Prostate gland (tissue), 2 donors: ENCODE results near the gene SRD5A1. TPM values are rescaled to one million over a fixed set of nuclear protein-coding genes. Genes with fewer than 3 reads are reported as not detected.

Source experiments
- DNase-seq: peaks from one replicate; pipeline ENCODE4 v3.0.0-alpha.2; 2019; ENCODE audit warnings: low spot score
- H3K27ac ChIP-seq, 2 donors: fragments of 200-600 bp; sonication (generic); 2 replicates each; pipeline ENCODE4 v1.5.1; 2017 to 2019
- H3K27me3 ChIP-seq: fragments of 200-600 bp; sonication (generic); replicated peaks from 2 replicates; pipeline ENCODE4 v1.5.1; 2019; ENCODE audit not compliant: insufficient read depth
- H3K36me3 ChIP-seq, 2 donors: fragments of 200-600 bp; sonication (generic); 1 replicate in 1 of 2; 2 replicates in 1 of 2; pipeline versions ENCODE4 v1.5.1 to v1.8.1; 2017 to 2019
- H3K4me1 ChIP-seq: fragments of 200-600 bp; sonication (generic); replicated peaks from 2 replicates; pipeline ENCODE4 v1.5.1; 2019
- H3K4me3 ChIP-seq, 2 donors: fragments of 200-600 bp; sonication (generic); 2 replicates each; pipeline ENCODE4 v1.5.1; 2017 to 2019
- H3K9me3 ChIP-seq: fragments of 200-600 bp; sonication (generic); 2 replicates; pipeline ENCODE4 v1.5.1; 2017
- POLR2A ChIP-seq: fragments of 450-650 bp; IDR thresholded peaks from one replicate; pipeline ENCODE4 v1.6.1; 2016; ENCODE audit warnings: antibody characterized with exemption, mild to moderate bottlenecking
- POLR2AphosphoS5 ChIP-seq: sonication (generic); formaldehyde crosslinking; IDR thresholded peaks from one replicate; pipeline ENCODE4 v1.6.1; 2017; ENCODE audit warnings: antibody characterized with exemption
- WGBS: methylation state at CpG from one replicate; pipeline ENCODE4 v1.1.5; 2018; 5-methylcytosine and 5-hydroxymethylcytosine counted together
- intact Hi-C: fragments of 100-400 bp; cut with DNase I; formaldehyde crosslinking; loops from one replicate; pipeline ENCODE4 v1.14.2; 2022
- total RNA-seq, 2 donors: library from RNA; depleted of rRNA; stranded (reverse); fragments of >200 nt; gene quantifications; one replicate each; pipeline ENCODE4 v1.1.0, GENCODE V29; 2016
- TF ChIP-seq, protein P1 (sequence below), 4 experiments: fragments of 200-600 bp in 2 of 4; fragments of 450-650 bp in 2 of 4; sonication (generic) in 2 of 4; IDR thresholded peaks; 1 replicate in 3 of 4; 2 replicates in 1 of 4; pipeline ENCODE4 v1.5.1; 2016 to 2019; ENCODE audit warnings: antibody characterized with exemption in 4 of 4, mild to moderate bottlenecking in 2 of 4, moderate library complexity in 2 of 4

SRD5A1 gene
- total RNA-seq, 2 donors from 2014 or later: 9.4 to 29.3 TPM

DNA sequence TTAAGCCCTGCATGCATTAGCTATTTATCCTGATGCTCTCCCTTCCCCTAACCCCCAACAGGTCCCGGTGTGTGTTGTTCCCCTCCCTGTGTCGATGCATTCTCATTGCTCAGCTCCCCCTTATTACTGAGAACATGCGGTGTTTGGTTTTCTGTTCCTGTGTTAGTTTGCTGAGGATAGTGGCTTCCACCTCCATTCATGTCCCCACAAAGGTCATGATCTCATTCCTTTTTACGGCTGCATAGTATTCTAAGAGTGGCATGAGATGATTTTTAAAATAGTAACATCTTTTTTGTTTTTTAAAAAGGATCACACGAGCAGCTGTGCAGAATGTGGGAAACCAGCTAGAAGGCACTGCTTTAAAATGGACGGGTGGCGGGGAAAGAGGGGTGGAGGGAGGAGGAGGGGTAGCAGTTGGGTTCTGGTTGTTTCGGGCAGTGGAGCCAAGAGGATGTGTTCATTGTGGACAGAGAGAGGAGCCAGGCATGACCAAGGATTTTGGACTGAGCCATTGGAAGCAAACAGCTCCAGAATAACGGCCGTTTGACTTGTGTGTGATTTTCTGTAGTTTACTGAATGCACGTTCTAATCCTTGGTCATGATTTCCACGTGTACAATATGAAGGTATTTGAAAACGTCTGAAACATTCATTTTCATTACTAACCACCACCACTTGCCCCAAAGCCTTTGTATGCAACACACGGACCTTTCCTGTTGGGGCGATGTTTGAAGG is 78.3 kb downstream of the SRD5A1 start:
- WGBS: 36% methylated on average over 15 of the region's 15 CpGs
- H3K4me3 ChIP-seq: peak overlapping the region; percentile 61 to 67

DNA sequence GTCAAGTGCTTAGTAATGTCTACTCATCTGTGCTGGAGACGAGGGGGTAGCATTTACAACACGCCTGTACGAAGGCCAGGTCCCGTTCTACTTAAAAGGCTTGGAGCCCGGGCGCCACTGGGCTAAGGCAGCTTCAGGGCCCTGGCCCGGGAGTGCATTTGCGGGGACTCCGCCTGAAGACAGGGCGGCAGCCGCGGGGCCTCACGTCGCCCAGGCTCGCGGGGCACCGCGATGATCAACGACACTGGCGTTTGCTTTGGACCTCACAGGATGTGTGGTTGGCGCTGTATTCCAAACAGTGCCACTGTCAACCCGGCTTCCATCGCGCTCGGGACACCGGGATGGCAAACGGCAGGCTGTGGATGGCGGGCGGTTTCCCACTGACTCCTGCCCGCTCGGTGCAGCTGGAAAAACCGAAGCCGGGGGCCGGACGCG is 78.9 kb downstream of the SRD5A1 start:
- TF ChIP-seq POLR2A (peak; percentile 7), POLR2AphosphoS5 (no peak)
- TF ChIP-seq, protein P1, sequence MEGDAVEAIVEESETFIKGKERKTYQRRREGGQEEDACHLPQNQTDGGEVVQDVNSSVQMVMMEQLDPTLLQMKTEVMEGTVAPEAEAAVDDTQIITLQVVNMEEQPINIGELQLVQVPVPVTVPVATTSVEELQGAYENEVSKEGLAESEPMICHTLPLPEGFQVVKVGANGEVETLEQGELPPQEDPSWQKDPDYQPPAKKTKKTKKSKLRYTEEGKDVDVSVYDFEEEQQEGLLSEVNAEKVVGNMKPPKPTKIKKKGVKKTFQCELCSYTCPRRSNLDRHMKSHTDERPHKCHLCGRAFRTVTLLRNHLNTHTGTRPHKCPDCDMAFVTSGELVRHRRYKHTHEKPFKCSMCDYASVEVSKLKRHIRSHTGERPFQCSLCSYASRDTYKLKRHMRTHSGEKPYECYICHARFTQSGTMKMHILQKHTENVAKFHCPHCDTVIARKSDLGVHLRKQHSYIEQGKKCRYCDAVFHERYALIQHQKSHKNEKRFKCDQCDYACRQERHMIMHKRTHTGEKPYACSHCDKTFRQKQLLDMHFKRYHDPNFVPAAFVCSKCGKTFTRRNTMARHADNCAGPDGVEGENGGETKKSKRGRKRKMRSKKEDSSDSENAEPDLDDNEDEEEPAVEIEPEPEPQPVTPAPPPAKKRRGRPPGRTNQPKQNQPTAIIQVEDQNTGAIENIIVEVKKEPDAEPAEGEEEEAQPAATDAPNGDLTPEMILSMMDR (IDR thresholded peaks at IDR 0.05): peak in 1 of 4 experiments; percentile 15

More for the DNA sequence above, 78.3 kb downstream of the SRD5A1 start:
- Histone ChIP-seq H3K27ac (peak overlapping the region; percentile 92 to 93), H3K4me1 (peaks cover 12% of the 10 kb centered on the region), H3K27me3 (no peaks in the 10 kb centered on the region), H3K9me3 (no peaks in the 10 kb centered on the region), H3K36me3 (no peaks in the 10 kb centered on the region)
- TF ChIP-seq, protein P1 (IDR thresholded peaks at IDR 0.05): no peak
- no peak for TF ChIP-seq POLR2A
- TF ChIP-seq POLR2AphosphoS5: no peak
- no peak for DNase-seq
- intact Hi-C loops: loop anchor here (2.0 to 10.0 kb wide), 2 partner anchors 79 to 1217 kb away; partner anchors contain the start of genes NSUN2 and SRD5A1

DNA sequence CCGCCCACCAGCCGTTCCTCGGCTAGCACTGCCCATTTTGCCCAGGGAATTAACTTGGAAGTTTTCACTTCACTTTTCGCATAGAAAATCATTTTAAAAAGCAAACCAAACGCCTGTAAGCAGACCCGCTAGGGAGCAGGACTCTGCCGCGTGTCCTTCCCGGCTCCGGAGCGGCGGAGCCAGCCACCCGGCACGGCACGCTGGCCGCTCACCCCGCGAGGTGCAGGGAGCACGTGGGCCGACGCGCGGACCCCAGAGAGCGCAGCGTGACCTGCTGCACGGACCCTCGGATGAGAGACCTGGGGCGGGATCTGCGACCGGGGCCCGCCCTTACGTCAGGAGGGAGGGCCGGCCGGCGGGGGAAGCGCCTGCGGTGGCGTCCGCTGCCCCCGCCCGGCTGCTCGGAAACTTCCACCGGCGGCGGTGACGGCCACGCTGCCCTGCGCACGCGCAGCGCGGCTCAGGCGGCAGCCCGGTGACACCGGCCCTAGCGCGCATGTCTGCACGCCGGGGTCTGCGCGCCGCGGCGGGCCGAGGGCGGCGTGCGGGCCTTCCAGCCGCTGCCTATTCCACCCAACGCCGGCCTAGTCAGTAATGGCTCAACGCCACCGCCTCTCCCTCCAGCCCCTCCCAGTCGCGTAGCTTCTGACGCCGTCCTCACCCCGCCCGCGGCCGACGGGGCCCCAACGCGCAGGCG is 79.5 kb downstream of the SRD5A1 start:
- DNase-seq: peak; percentile 96
- Histone ChIP-seq H3K36me3 (no peaks in the 10 kb centered on the region), H3K9me3 (no peaks in the 10 kb centered on the region), H3K4me3 (peak overlapping the region; percentile 61 to 67), H3K27ac (peak overlapping the region; percentile 92 to 93), H3K27me3 (no peaks in the 10 kb centered on the region), H3K4me1 (peaks cover 12% of the 10 kb centered on the region)
- WGBS: under 1% methylated on average over 75 of the region's 85 CpGs
- TF ChIP-seq, protein P1 (IDR thresholded peaks at IDR 0.05): peak in 1 of 4 experiments; percentile 40
- TF ChIP-seq POLR2A: peak; percentile 62
- peak; percentile 52 for TF ChIP-seq POLR2AphosphoS5
- intact Hi-C loops: loop anchor here (2.0 to 10.0 kb wide), 2 partner anchors 80 to 1218 kb away; partner anchors contain the start of genes NSUN2 and SRD5A1

More for the DNA sequence above, 78.9 kb downstream of the SRD5A1 start:
- Histone ChIP-seq H3K9me3 (no peaks in the 10 kb centered on the region), H3K27me3 (no peaks in the 10 kb centered on the region), H3K36me3 (no peaks in the 10 kb centered on the region), H3K4me1 (peaks cover 12% of the 10 kb centered on the region), H3K27ac (peak overlapping the region; percentile 92 to 93), H3K4me3 (peak overlapping the region; percentile 61 to 67)
- DNase-seq: peak; percentile 34
- intact Hi-C loops: loop anchor here (2.0 to 10.0 kb wide), 2 partner anchors 79 to 1217 kb away; partner anchors contain the start of genes NSUN2 and SRD5A1
- WGBS: 1% methylated on average over 36 of the region's 36 CpGs

DNA sequence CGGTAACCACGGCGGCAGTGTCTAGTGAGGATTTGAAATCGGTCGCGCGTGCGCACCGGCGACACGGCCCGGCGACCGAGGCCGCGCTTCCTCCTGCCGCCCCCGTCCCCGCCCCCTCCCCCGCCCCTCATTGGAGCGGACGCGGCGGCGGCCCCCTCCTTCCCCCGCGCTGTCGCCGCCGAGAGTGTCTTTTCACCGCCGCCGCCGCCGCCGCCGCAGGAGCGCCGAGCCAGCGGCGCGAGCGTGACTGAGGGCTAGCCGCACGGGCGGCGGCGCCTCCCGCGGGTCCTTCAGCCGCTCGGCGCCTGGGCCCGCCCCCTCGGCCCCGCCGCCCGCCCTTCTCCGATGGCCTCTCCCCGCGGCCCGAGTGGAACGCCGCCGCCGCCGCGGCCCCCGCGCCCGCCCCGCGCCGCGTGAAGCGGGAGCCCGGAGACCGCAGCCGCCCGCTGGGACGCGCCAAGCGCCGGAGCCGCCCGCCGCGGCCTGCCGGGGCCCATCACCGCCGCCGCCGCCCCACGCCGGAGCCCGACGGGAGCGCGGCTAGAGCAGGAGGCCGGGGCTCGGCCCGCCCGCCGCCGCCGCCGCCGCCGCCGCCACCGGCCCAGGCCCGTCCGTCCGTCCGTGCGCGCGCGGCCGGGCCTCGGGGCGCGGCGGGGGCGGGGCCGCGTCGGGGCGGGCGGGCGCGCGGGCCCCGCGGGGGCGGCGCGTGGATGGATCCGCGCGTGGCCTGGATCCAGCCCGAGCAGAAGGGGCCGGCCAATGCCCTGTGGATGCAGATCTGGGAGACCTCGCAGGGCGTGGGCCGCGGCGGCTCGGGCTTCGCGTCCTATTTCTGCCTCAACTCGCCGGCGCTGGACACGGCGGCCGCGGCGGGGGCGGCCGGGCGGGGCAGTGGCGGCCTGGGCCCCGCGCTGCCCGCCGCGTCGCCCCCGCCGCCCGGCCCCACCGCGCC is 80.3 kb downstream of the SRD5A1 start, which contains the start of gene TENT4A:
Gene TENT4A (plus strand): TSS at position 159 of the 952 bp plus-strand sequence. CDS start 552 bp downstream, at position 711.
- DNase-seq: no peak
- intact Hi-C loops: loop anchor here (2.0 to 10.0 kb wide), 2 partner anchors 81 to 1219 kb away; partner anchors contain the start of genes NSUN2 and SRD5A1

More for the DNA sequence above, 80.3 kb downstream of the SRD5A1 start, which contains the start of gene TENT4A:
- H3K36me3 ChIP-seq: no peaks in the 10 kb centered on the region
- TF ChIP-seq POLR2AphosphoS5 (no peak), POLR2A (no peak)
- TF ChIP-seq, protein P1 (IDR thresholded peaks at IDR 0.05): no peak
- 3% methylated on average over 28 of the region's 174 CpGs for WGBS
- H3K4me1 ChIP-seq: peaks cover 12% of the 10 kb centered on the region
- no peaks in the 10 kb centered on the region for H3K27me3 ChIP-seq
- H3K9me3 ChIP-seq: no peaks in the 10 kb centered on the region
- H3K27ac ChIP-seq: peak within 1 kb of the TSS; percentile 92 to 93
- H3K4me3 ChIP-seq: peak within 1 kb of the TSS; percentile 61 to 67
